GM18498 (cell line): Measurements from ENCODE around the gene GALNT9.
"Not testable (repeated sequence)": the region's sequence is repeated elsewhere in the genome, so short reads cannot be mapped to it uniquely, and the experiment has no call there.

Source experiments
- ATAC-seq: cut with Tn5 transposase; IDR thresholded peaks from one replicate; pipeline ENCODE4 v1.9.1; 2021; ENCODE audit warnings: mild to moderate bottlenecking, moderate library complexity; ENCODE audit not compliant: unreplicated experiment

GALNT9 gene

DNA sequence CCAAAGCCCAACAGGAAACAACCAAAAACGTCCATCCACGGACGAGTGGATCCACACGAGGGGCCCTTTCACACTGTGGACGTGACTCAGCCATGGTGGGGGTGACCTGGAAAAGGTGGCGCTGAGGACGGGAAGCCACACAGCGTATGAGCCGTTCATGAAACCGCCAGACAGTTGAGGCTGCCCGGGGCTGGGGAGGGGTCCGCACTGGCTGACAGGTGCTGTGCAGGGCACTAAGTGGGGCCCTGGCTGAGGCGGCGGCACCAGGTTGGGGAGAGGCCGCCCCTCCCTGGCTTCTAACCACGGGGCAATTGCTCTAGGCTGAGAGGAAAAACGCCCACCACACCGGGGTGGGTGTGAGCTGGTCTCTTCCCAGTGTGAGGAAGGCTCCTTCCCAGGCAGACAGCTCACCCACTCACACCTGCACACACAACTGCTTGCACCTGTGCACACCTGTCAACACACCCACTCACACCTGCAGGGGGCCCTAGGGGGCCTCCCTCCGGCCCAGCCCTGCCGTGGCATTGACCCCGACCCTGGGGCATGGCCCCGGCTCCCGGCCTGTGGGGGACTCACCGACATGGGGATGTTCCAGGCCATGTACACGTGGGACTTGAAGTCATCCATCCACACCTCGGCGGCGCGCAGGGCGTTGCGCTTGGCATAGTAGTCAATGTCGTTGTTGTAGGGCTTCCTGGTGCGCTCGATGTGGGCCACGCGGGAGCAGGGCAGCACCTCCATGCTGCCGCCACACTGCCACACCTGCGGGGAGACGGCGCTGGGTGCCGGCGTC, 126.3 kb downstream of the GALNT9 start:
- no peak for ATAC-seq

- ATAC-seq = no peak
Measured at GRCh38 chr12:132201391-132202120, 127.8 kb downstream of the GALNT9 start.

DNA sequence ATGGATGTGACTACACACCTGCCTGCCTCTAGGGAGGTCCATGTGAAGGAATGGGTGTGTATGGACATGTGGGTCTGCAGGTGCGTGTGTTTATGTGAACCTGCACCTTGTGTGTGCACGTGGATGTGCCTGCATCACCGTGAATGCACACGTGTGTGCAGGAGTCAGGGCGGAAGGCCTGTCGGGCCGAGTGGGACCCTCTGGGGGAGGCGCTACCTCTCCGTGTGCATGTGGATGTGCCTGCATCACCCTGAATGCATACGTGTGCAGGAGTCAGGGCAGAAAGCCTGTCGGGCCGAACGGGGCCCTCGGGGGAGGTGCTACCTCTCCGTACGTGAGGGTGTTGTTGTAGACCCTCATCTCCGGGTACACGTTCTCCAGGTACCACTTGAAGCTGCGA, 128.6 kb downstream of the GALNT9 start:
- ATAC-seq = no peak

DNA sequence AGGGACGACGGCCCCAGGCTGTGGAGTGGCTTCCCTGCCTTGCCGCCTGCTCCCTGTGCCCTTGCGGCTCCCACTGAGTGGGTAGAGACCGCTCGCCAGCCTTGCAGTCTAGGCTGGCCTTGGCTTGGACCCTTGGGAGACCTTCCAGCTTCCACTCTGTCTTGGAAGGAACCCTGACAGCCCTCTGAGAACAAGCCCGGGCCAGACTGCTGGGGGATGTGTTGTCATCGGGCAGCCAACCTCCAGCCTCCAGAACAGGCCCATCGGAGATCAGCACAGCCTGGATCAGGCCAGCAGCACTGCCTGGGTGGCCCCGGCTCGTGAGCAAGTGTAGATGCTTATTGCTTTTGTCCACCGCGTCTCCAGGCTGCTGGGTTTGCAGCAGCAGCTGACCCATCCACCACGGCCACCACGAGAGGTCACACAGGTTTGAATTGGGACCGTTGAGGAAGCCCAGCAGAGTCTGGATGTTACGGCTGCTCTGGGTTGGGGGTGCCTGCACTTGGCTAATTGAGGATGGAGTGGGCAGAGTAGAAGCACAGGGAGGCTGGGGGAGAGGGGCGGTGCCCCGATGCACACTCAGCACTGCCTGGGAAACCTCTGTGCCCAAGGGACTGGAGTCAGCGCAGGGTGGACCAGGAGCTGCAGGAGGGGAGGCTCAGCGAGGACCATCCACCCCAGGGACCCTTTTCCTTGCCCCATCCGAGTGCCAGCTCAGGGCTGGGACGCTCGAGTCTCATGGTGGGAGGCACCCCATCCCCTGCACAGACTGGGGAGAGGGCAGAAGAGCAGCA, 129.7 kb downstream of the GALNT9 start:
- no peak for ATAC-seq

DNA sequence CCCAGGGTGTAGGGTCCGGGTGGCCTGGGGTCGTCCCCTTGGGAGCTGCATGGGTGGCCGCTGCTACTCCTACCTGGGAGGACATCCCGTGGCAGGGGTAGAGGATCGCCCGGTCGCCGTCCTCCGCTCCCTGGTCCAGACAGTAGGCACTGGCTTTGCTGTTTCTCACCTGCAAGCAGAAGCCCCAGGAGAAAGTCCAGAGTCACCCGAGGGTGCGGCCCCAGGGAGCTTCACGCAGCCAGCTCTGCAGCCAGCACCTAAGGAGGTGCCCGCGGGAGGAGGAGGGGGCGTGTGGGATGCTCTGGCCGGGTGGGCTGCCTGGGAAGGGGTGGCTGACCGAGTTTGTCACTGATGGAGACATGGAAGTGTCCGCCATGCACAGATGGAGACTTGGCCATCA, 130.3 kb downstream of the GALNT9 start:
- no peak for ATAC-seq

DNA sequence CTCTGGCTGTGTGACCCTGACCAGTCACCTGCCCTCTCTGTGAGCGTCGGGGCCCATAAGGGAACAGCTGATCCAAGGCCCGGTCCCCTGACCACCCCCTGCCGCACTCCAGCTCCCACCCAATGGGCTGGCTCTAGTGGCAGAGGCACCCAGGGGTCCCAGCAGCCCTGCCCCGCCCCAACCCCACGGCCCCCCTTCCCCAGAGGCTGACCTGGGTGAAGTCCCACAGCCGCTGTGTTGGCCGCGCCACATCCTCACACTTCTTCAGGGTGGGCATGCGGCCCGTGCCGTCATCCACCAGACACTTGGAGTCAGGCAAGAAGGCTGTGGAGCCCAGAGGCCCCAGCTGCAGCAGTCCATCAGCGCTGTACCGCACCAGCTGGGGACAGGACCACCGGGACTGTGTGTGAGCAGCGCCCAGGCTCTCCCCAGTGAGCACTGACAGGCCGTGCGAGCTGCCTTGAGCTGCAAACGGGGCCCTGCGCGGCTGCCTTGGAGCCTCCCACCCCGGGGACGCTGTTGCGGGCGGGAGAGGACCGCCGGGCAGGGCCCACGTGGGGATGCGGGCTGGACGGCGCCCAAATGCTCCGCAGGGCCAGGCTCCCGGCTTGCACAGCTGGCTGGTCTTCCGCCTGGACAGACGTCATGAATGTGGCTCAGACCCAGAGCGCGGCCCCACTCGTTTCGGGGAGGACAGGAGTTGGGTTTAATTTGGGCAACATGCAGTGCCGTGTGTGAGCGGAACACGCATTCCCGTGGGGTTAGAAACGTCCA, 131.6 kb downstream of the GALNT9 start:
- no peak for ATAC-seq

DNA sequence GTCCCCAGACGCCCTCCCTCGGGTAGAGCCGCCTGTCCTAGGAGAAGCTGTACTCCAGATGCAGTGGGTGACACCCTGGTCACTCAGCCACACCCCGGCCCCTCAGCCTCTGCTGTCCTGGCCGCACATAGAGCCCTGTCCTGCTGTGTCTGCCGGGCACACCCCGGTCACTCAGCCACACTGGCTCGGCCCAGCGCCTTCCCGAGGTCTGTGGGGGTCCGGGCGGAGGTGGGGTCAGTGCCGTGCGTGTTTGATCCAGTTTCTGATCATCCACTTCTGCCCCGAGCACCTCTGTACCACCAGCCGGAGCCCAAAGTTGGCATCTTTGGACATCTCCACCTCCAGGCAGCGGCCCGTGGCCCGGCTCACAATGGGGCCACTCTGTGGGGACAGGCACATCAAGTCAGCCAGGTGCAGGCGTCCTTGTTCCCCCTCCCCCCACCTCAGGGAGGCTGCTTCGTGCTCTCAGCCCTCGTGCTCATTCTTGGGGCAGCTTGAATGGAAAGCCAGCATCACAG, 132.5 kb downstream of the GALNT9 start:
- no peak for ATAC-seq

DNA sequence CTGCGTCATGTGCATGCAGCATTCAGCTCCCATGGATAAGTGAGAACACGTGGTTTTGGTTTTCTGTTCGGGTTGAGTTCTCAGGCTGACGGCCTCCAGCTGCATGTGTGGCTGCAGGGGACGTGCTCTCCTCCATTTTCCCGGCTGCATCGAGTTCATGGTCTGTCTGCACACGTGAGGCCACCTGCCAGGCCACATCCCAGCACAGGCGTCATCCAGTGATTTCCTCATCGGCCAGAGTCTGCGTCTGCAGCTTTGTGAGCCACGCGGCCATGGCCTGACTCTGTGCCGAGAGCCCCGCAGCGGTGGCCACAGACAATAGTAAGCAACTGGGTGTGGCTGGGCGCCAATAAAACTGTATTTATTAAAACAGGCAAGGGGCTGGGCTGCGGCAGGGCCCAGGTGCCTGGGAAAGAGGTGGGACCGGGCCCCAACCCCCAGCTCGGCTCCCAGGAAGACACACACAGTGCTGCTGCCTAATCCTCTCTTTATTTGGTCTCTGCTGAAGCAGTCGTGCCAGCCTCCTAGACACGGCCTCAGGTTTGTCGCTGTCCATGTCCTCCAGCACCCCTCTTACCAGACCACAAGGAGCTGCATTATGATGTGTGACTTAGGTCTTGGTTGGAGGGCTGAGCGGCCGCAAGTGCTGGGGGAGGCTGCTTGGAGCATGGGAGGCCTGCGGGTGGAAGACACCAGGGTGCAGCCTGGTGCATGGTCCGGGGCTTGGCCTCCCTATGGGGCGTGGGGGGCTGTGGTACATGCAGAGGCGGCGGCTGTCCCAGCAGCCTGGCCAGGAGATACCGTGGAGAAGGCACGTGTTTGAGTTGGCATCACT, 133.1 kb downstream of the GALNT9 start:
- no peak for ATAC-seq

- ATAC-seq = not testable (repeated sequence)
Measured at GRCh38 chr12:132195242-132195641, 134.1 kb downstream of the GALNT9 start.

GRCh38 chr12:132194556-132194955, 134.8 kb downstream of the GALNT9 start:
- ATAC-seq = no peak

- no peak for ATAC-seq
Measured at GRCh38 chr12:132194056-132194455, 135.3 kb downstream of the GALNT9 start.

- no peak for ATAC-seq
Measured at GRCh38 chr12:132191715-132192553, 137.5 kb downstream of the GALNT9 start.

GRCh38 chr12:132190834-132191500, 138.4 kb downstream of the GALNT9 start:
- no peak for ATAC-seq

- ATAC-seq = peak; percentile 27
Measured at GRCh38 chr12:132190012-132190755, 139.2 kb downstream of the GALNT9 start.

- peak; percentile 94 for ATAC-seq
Measured at GRCh38 chr12:132189378-132190011, 139.9 kb downstream of the GALNT9 start.

GRCh38 chr12:132188916-132189325, 140.5 kb downstream of the GALNT9 start:
- ATAC-seq = no peak

GRCh38 chr12:132188451-132188901, 140.9 kb downstream of the GALNT9 start:
- ATAC-seq = no peak
